Measurements from ENCODE around the gene VIPAS39.

The VIPAS39 gene

DNA sequence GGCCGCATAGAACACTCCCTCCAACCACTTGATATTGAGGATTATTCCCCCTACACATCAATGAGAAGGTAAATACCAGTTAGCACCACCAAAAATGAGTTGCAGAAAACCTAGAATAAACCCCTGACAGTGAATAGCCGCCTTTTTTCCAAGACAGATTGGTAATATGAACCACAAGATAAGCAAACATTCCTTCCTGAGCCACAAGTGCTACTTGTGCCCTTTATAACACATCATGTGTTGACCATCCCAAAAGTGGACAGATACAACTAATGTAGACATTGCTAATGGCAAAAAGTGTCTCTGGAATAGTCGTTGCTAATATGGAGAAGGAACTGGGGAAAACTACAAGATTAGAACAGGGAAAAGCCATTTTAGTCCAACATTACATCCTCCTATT, 51.3 kb downstream of the VIPAS39 start:
- no peak for DNase-seq (ENCODE audit: low spot score)

DNA sequence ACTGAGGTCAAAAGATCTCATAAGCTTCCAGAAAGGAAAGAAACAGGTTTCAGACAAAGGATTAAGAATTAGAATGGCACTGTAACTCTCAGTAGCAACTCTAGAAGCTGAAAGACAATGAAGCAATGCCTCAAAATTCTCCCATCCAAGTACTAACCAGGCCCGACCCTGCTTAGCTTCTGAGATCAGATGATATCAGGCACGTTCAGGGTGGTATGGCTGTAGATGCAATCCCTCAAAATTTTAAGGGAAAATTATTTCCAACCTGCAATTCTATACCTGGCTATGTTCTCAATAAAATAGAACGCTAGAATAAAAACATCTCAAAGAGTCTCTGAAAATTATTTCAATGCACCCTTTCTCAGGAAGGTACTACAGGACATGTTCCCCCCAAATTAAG, 53.6 kb downstream of the VIPAS39 start:
- no peak for DNase-seq (ENCODE audit: low spot score)

DNA sequence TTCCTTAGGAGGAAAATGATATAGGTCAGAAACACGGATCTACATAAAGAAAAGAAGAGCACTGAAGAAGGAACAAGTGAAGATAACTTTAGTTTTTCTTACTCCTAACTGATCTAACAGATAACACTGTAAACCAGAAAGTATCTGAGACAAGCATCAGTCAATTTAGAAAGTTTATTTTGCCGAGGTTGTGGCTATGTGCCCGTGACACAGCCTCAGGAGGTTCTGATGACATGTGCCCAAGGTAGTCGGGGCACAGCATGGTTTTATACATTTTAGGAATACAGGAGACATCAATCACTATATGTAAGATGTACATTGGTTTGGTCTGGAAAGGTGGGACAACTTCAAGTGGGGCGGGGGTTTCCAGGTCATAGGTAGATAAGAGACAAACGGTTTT, 57.2 kb downstream of the VIPAS39 start:
- DNase-seq (ENCODE audit: low spot score) = no peak

DNA sequence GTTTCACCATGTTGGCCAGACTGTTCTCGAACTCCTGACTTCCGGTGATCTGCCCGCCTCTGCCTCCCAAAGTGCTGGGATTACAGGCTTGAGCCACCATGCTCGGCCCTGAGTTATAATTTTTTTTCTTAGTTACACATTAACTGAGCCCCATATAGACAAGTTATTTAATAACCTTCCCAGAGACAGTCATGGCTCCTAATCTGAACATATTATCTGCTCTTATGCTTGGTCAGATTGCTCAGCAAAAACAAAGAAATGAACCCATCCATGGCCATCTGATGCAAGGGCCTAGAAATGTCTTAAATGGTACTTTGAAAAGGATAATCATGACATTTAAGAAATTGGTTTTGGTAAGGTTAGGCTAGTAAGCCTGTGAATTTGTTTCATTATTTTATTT, 67.2 kb downstream of the VIPAS39 start:
- no peak for DNase-seq (ENCODE audit: low spot score)

DNA sequence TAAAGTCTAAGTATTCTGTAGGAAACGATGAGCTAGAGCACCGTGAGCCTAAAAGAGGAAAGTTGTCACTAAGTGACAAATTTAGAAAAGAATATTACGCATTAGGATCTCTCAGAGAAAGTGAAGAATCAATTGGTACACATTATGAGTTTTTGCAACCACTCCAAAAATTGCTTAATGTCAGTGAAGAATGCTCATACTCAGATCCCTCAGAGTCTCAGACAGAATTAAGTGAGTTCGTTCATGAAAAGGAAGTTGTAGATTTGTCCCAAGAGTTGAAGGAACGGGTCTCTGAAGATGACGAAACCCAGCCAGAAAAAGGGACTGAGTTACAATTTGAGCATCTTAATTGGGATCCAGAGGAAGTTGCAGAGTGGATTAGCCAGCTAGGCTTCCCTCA, 78.7 kb downstream of the VIPAS39 start:
- DNase-seq (ENCODE audit: low spot score) = no peak

DNA sequence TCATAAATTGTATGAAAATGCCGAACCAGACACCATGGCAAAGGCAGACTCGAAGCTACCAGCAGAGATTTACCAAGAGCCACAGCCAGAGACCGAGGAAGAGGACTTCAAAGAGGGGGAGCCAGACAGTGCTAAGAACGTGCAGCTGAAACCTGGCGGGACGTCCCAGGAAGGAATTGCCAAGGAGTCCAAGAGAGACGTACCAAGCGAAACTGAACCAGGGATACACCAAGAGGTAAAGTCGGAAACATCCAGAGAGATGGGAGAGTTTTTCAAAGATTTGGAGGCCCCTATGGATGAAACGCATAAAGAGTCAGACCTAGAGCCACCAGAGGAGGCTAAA, 79.9 kb downstream of the VIPAS39 start:
- no peak for DNase-seq (ENCODE audit: low spot score)

DNA sequence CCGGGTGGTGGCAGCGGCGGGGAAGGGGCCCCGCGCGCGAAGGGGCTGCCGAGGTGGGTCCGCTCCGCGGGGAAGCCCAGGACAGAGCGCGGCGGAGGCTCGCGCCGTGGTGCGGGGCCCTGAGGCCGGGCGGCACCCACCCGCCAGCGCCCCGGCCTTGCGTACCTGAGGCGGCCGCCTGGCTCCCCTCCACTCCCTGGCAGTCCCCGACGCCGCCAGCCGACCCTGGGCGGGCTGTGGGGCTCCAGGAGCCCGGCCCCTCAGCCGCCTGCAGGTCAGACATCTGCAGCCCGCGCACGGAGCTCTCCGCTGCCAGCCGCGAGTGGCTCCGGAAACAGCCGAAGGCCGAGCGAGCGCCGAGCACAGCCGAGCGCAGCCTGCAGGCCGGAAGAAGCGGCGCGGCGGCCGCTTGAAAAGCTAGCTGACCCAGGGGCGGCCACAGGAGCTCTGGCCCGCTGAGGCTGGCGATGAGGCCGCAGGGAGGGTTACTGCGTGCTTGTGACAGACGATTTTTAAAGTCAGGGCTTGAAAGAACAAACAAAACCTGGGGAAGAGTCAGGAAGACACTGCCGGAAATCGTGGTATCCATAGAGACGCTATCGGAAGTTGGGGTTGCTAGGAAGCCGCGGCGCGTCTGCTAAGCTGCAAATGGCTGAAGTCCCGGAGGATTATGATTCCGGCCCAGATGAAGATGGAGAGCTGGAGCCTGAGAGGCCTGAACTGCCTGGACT, 80.5 kb downstream of the VIPAS39 start, which contains the start of the genes SAMD15 and TMED8:
SAMD15 (plus strand) TSS at position 609 of the 731 bp plus-strand sequence; CDS start at position 649, 40 bp downstream.
TMED8 (minus strand) TSS at position 324 of the 731 bp plus-strand sequence; CDS start at position 283, 41 bp downstream.
- DNase-seq (ENCODE audit: low spot score) = peak; percentile 82

Data from CD4-positive, alpha-beta T cell treated with Interleukin-15 for 4 hours (primary cell).